HG03457 (cell line): ENCODE results near the gene RBMY1A1.
"Not testable (repeated sequence)": the region's sequence is repeated elsewhere in the genome, so short reads cannot be mapped to it uniquely, and the experiment has no call there.

Source experiments
- ATAC-seq: cut with Tn5 transposase; IDR thresholded peaks from one replicate; pipeline ENCODE4 v1.9.1; 2021; ENCODE audit warnings: moderate number of reproducible peaks; ENCODE audit not compliant: unreplicated experiment

The RBMY1A1 gene

DNA sequence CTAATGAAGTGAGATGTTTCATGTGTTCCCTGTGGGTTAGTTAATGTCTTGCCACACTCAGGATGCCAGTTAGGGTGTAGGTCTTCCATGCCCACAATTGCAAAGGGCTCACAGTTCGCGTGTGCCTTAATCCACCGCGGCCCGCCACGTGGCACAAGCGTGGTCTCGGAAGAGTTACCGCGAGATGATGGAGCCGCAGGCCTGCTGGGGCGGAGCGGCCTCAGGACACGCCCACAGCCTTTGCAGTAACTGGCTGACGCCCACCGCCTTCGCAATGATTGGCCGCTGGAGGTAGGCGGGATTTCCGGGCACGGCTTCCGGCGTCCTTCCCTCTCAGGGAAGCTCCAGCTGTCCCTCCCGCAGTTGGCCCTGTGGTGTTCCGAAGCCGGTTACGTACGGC is at the start of gene RBMY1A1:
TSS of gene RBMY1A1 (plus strand) at position 301 of the 400 bp plus-strand sequence. CDS start 2,013 bp downstream, outside the sequence.
- ATAC-seq: not testable (repeated sequence)

DNA sequence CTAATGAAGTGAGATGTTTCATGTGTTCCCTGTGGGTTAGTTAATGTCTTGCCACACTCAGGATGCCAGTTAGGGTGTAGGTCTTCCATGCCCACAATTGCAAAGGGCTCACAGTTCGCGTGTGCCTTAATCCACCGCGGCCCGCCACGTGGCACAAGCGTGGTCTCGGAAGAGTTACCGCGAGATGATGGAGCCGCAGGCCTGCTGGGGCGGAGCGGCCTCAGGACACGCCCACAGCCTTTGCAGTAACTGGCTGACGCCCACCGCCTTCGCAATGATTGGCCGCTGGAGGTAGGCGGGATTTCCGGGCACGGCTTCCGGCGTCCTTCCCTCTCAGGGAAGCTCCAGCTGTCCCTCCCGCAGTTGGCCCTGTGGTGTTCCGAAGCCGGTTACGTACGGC is 23.6 kb upstream of the RBMY1A1 start, which contains the start of gene RBMY1B:
TSS of gene RBMY1B (plus strand) at position 301 of the 400 bp plus-strand sequence. CDS start 2,013 bp downstream, outside the sequence.
- ATAC-seq: not testable (repeated sequence)

DNA sequence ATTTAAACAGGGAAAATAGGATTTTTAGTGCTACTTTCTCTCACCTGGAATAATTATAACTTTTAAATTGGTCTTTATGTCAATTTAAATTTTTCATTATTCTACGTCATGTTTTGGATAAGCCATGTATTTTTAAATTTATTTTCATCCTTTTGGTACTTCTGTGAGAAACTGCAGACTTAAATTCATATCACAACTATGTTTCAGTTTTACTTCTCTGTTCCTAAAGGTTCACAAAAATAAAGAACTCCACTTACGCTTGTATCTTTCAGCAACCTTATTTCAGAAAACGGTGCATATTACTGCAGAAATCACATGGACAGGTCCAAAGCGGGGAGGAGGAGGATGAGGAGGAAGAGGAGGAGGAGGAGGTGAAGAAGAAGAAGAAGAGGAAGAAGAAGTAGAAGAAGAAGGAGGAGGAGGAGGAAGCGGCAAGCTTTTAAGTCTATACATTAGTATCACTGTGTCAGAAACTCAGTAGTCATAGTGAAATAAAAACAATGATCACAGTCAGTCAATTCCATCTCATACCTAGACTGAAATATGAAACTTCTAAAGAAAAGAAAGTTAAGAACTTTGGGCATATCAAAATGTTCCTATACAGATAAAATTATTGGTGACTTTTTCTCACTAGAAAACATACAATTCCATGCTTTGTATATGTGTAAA is 24.8 kb downstream of the RBMY1A1 start:
- ATAC-seq: peak; percentile 86

DNA sequence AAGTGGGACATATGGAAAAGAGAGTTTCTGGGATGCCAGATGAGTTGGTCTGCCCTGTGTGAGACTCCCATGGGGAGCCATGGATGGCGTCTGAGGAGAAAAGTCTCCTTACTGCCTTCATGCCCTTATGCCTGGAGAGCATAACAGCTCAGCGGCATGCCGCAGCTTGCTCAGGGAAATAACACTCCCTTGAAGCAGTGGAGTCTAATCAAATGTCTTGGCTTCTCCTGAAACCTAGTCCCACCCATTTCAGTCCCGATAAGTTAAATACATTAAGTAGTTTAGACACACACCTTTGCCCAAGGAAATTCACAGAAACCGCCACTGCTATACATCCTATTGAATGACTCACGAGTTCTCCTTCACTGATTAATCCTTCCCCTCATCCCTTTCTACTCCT is 50.8 kb downstream of the RBMY1A1 start:
- ATAC-seq: no peak

DNA sequence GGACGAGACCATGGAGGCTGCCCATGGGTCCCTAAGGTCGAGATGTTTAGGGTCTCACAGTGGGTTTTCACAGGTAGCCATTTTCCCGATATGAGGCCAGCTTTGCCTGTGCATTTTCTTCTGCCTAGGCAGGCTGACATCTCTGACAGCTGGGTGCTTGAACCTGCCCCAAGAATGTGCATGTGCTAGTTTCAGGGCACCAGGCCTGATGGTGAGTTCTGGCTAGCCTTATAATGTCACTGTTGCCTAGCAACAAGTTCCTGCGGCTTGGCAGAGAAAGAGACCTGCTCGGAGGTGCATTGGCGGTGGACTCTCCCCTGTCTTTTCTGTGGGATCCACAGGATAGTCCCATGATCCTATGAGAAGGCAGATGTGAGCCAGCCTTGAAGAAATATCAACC is 51.8 kb downstream of the RBMY1A1 start:
- not testable (repeated sequence) for ATAC-seq

DNA sequence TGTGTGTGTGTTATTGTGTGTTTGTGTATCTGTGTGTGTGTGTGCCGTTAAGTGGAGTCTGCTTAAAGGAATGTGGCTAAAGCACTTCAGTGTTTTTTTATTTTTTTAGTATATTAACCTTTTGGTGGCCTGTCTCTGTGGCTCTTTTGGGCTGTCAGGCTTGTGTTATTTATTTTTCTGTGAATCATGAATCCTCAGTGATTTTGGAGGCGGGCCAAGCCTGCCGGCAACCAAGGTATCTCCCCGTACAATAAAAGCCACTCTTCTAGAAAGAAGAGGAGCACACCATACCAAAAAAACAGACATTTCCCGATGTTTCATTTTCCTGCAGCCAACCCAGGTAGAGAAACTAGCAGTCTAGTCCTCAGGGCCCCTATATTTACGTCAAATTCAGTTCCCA is 57.4 kb downstream of the RBMY1A1 start:
- ATAC-seq: no peak

DNA sequence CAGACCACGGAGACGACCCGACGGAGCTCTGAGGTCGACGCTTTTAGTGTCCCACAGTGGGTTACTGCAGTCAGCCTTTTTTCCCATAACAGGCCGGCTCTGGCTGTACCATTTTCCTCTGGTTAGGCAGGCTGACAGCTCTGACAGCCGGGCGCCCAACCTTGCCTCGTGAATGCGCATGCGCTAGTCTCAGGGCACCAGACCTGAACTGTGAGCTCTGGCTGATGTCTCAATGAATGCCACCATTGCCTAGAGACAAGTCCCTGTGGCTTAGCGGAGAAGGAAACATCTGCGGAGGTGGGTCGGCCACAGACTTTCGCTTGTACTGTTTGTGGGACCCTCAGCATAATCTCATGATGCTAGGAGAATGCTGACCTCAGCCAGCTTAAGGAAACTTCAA is 61.6 kb downstream of the RBMY1A1 start:
- ATAC-seq: not testable (repeated sequence)
